GOT3 (cell line): ENCODE measurements around the gene RCC1.
"Not testable (repeated sequence)": the region's sequence is repeated elsewhere in the genome, so short reads cannot be mapped to it uniquely, and the experiment has no call there.

Experiments used
- DNase-seq: peaks from one replicate; lab custom pipeline; 2025; ENCODE audit warnings: mixed read lengths; lab: John Stamatoyannopoulos, UW

The RCC1 gene, protein sequence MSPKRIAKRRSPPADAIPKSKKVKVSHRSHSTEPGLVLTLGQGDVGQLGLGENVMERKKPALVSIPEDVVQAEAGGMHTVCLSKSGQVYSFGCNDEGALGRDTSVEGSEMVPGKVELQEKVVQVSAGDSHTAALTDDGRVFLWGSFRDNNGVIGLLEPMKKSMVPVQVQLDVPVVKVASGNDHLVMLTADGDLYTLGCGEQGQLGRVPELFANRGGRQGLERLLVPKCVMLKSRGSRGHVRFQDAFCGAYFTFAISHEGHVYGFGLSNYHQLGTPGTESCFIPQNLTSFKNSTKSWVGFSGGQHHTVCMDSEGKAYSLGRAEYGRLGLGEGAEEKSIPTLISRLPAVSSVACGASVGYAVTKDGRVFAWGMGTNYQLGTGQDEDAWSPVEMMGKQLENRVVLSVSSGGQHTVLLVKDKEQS

GRCh38 chr1:28505406-28506187 is at the start of gene RCC1:
Gene RCC1, plus strand, starts transcription at chr1:28506043. Its CDS starts 23,824 bp downstream, at chr1:28529867.
- DNase-seq = peak; percentile 97

DNA sequence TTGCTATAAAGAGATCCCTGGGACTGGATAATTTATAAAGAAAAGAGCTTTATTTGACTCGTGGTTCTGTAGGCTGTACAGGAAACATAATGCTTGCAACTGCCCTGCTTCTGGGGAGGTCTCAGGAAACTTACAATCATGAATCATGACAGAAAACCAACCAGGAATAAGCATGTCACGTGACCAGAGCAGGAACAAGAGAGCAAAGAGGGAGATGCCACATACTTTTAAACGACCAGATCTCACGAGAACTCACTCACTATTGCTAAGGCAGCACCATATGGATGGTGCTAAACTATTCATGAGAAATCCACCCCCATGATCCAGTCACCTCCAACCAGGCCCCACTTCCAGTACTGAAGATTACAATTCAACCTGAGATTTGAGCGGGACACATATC is 49.8 kb upstream of the RCC1 start:
- no peak for DNase-seq

GRCh38 chr1:28457678-28458077 is 48.2 kb upstream of the RCC1 start:
- no peak for DNase-seq

DNA sequence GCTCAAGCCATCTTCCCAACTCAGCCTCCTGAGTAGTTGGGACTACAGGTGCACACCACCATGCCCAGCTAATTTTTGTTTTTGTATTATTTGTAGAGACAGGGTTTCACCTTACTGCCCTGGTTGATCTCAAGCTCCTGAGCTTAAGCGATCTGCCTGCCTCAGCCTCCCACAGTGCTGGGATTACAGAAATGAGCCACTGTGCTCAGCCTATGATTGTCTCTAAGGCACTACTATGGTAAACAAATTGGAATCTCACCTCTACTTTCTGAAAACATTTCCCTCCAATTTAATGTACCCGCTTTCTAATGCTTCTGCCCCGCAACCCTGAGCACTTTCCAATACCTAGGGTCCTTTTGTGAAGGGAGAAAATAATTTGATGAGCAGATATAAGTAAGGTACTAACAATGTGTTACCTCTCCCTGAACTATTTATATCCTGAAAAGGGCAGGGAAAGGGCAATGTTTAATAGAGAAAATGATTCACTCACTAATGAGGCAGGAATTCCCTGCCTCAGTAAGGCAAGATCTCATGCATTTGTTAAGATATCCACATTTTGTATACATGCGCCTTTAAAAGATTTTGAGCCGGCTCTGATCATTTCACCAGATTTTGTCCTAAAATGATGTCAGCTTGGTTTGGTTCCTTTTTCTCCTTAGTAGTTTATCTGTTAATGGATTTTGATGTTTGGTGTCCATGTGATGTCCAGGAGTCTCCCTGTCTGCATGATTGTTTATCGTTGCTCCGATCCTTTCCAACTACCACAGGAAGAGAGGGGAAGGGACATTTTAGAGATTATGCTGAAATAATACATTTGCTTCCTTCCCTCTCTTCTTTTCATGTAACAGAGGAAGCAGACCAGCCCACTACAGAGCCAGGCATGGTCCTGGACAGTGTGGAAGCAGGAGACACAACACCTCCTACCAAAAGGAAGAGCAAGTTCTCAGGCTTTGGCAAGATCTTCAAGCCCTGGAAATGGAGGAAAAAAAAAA is 47.3 kb upstream of the RCC1 start:
- no peak for DNase-seq

- DNase-seq = no peak
These were observed 39.5 kb upstream of the RCC1 start for GRCh38 chr1:28466226-28466778.

GRCh38 chr1:28470146-28470545 is 35.7 kb upstream of the RCC1 start:
- DNase-seq = no peak

DNA sequence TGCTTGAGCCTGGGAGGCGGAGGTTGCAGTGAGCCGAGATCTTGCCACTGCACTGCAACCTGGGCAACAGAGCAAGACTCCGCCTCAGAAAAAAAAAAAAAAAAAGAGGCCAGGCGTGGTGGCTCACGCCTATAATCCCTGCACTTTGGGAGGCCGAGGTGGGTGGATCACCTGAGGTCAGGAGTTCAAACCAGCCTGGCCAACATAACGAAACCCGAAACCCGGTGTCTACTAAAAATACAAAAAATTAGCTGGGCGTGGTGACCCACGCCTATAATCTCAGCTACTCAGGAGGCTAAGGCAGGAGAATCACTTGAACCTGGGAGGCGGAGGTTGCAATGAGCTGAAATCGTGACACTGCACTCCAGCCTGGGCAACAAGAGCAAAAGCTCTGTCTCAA is 26.3 kb upstream of the RCC1 start:
- not testable (repeated sequence) for DNase-seq

GRCh38 chr1:28480308-28480707 is 25.5 kb upstream of the RCC1 start:
- DNase-seq = no peak

DNA sequence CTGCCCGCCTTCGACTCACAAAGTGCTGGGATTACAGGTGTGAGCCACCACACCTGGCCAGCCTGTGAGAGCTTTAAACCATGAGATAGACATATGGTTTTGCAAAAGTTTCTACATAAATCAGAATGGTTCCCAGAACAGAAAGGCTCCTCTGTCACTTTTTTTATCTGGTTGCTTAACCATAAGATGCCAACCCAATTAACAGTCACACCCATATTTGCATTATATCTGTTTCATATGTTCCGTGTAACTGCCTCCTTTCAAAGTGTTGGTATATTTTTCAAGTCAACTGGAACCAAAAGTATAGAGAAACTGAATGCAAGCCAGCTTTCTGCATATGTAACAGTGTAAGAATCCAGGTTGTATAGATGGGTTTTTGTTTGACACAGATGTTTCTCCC is 23.7 kb upstream of the RCC1 start:
- DNase-seq = no peak

DNA sequence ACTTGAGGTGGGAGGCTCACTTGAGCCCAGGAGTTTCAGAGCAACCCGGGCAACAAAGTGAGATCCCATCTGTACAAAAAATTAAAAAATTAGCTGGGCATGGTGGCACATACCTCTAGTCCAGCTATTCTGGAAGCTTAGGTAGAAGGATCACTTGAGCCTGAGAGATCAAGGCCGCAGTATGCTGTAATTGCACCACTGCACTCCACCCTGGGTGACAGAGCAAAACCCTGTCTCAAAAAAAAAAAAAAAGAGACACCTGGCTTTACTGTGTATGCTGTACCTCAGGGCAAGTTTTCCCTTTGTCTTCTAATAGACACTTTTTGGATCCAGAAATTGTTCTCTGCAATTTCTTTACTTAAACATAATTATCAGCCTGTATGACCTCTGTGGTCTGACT is 23.1 kb upstream of the RCC1 start:
- DNase-seq = no peak

- no peak for DNase-seq
These were observed 11.1 kb upstream of the RCC1 start for GRCh38 chr1:28494737-28495136.

GRCh38 chr1:28499553-28499952 is 6.3 kb upstream of the RCC1 start:
- no peak for DNase-seq

DNA sequence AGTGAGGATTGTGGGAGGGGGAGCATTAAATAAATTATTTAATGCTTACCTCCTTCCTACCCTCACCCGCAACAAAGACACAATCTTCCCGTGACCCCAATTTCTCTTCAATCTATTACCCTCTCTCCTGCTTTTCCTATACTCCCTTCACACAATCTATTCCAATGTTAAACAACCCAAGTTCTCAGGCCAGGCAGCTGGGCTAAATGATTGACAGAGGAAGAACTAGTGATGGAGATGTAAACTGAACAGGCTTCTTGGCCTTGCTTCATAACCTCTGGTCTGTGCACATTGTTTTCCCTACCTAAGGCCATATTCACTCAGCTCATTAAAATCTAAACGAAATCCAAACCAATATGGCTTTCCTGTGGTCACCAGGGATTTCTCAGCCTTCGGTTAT is 3.9 kb upstream of the RCC1 start:
- no peak for DNase-seq

DNA sequence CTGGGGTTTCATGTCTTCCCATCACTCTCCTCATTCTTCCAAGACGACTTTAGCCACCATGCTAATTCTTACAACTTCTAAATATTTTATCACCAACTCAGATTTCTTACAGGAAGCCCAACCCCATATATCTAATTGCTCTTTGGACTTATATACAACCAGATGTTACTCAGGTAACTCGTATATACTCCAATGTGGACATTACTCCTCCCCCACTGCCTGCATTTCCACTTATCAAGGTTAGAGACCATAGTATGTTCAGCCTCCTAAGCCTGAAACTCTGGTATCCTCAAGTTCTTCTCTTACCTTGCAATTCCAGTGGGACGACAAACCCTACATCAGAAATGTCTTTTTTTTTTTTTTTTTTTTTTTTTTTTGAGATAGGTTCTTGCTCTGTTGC is 2.7 kb upstream of the RCC1 start:
- DNase-seq = no peak

DNA sequence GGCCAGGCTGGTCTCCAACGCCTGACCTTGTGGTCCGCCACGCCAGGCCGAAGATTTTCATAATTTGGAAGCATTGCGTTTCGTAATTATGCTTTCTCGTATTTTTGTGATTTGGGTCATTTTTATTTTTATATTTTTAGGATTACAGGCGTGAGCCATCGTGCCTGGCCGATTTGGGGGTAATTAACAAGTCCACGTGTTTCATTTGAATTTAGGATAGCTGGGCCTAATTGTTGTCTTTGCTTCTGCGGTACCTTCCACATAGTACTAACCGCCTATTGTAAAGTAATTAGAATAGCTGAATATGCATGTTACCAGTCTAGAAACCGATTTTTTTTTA is 1.0 kb downstream of the RCC1 start:
- no peak for DNase-seq

DNA sequence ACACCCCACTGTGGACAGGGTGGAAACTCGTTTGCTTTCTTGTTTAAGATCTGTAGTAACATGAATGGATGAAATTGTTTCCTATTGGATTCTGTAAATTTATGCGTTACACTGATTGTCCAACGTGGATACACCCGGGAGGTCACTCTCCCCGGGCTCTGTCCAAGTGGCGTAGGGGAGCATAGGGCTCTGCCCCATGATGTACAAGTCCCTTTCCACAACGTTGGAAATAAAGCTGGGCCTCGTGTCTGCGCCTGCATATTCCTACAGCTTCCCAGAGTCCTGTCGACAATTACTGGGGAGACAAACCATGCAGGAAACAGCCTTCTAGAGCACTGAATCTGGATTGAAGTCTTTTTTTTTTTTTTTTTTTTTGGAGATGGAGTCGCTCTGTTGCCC is 1.4 kb downstream of the RCC1 start:
- DNase-seq = no peak

- DNase-seq = no peak
These were observed 2.0 kb downstream of the RCC1 start for GRCh38 chr1:28507646-28508434.

GRCh38 chr1:28508435-28508754 is 2.6 kb downstream of the RCC1 start:
- no peak for DNase-seq

- no peak for DNase-seq
These were observed 3.9 kb downstream of the RCC1 start for GRCh38 chr1:28509705-28510272.

DNA sequence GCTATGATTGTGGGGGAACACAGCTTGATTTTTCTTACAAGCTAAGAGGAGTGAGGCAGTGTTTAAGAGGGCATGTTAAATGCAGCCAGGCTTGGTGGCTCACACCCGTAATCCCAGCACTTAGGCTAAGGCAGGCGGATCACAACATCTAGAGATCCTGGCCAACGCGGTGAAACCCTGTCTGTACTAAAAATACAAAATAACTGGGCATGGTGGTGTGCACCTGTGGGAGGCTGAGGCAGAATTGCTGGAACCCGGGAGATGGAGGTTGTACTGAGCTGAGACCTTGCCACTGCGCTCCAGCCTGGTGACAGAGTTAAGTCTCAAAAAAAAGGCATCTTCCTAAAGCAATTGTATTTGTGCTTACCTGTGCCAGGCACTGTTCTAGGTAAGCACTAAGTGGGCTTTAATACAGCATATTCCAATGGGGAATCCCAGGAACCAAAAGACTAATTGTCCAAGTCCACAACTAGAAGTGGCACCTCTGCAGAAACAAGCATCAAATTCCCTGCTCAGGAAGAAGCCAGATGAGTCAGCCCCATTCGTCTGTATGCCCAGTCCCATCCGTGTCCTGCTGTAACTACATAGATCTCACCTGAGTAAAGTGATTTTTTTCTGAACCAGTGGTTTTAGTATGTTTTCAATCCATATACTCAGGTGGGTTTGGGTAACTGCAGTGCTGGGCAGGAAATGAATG is 4.6 kb downstream of the RCC1 start:
- no peak for DNase-seq
